ENCODE results near the gene NPIPB2. TPM values are rescaled to one million over a fixed set of nuclear protein-coding genes. Genes with fewer than 3 reads are reported as not detected.
"Not testable (repeated sequence)": the region's sequence is repeated elsewhere in the genome, so short reads cannot be mapped to it uniquely, and the experiment has no call there.

The NPIPB2 gene
- total RNA-seq, 2 donors from 2014 or later = 14.3 to 21.8 TPM

DNA sequence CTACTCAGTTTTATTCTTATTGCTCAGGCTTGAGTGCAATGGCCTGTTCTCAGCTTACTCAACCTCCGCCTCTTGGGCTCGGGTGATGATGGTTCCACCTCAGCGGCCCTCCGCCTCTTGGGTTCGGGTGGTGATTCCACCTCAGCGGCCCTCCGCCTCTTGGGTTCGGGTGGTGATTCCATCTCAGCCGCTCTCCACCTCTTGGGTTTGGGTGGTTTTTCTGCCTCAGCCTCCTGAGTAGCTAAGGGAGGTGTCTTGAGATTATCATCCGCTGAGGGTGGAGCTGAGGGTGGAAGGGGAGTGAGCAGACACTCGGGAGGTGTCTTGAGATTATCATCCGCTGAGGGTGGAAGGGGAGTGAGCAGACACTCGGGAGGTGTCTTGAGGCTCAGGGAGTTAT lies 14.5 kb downstream of the NPIPB2 start:
- H3K9me3 Mint-ChIP-seq; H3K4me3 Mint-ChIP-seq; H3K4me1 Mint-ChIP-seq; H3K27me3 Mint-ChIP-seq; ATAC-seq (replicated peaks); H3K36me3 Mint-ChIP-seq (ENCODE audit: low read depth); H3K27ac Mint-ChIP-seq: not testable (repeated sequence)

DNA sequence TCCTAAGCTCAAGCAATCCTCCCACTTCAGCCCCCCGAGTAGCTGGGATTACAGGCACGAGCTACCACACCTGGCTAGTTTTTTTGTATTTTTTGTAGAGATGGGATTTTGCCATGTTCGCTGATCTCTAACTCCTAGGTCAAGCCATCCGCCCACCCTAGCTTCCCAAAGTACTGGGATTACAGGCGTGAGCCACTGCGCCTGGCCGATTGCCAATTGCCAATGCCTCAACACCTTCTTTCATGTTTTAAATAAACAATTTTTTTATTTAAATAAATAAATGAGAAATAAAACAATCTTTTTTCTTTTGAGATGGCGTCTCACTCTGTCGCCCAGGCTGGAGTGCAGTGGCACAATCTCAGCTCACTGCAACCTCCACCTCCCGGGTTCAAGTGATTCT lies 17.8 kb downstream of the NPIPB2 start:
- H3K4me3 Mint-ChIP-seq; ATAC-seq (replicated peaks); H3K36me3 Mint-ChIP-seq (ENCODE audit: low read depth); H3K27me3 Mint-ChIP-seq; H3K9me3 Mint-ChIP-seq; H3K27ac Mint-ChIP-seq; H3K4me1 Mint-ChIP-seq: not testable (repeated sequence)

DNA sequence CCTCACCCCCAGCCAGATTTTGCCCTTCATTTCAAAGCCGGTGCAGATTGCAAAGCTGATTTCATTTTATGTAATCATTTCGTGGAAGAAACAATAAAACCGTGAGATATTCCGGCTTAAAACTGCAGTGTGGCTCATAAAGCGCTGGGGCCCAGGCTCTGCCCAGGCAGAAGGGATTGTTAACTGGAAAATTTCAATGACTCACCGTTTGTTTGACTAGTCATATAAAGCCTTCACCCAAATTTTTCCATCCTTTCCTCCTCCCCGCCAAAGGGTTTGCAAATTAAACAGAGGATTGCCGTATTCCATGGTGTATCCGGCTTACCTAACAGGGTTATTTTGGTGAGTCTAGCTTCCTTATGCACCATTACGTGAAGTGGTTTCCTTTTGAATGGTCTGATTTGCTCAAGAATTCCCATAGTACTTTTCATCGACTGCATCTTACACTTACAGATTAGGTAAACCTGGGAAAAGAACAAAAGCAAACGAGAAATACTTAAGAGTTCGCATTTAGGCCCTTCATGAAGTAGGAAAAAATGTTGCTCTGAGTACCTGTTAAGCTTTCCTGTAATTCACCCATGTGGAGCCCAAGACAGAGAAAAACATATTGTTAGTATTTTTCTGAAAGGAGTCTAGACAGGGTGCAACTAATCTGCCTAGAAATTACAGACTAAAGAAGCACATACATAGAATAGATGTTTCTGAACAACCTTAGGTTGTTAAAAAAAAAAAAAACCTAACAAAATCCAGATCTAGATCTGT lies 25.1 kb downstream of the NPIPB2 start:
- H3K36me3 Mint-ChIP-seq (ENCODE audit: low read depth) = peaks cover 39% of the 10 kb centered on the region
- peaks cover 18% of the 10 kb centered on the region for H3K4me1 Mint-ChIP-seq
- H3K9me3 Mint-ChIP-seq = no peaks in the 10 kb centered on the region
- ATAC-seq (replicated peaks) = no peak
- peak overlapping the region; percentile 87 for H3K27ac Mint-ChIP-seq
- H3K27me3 Mint-ChIP-seq = no peaks in the 10 kb centered on the region
- H3K4me3 Mint-ChIP-seq = peak overlapping the region; percentile 84

DNA sequence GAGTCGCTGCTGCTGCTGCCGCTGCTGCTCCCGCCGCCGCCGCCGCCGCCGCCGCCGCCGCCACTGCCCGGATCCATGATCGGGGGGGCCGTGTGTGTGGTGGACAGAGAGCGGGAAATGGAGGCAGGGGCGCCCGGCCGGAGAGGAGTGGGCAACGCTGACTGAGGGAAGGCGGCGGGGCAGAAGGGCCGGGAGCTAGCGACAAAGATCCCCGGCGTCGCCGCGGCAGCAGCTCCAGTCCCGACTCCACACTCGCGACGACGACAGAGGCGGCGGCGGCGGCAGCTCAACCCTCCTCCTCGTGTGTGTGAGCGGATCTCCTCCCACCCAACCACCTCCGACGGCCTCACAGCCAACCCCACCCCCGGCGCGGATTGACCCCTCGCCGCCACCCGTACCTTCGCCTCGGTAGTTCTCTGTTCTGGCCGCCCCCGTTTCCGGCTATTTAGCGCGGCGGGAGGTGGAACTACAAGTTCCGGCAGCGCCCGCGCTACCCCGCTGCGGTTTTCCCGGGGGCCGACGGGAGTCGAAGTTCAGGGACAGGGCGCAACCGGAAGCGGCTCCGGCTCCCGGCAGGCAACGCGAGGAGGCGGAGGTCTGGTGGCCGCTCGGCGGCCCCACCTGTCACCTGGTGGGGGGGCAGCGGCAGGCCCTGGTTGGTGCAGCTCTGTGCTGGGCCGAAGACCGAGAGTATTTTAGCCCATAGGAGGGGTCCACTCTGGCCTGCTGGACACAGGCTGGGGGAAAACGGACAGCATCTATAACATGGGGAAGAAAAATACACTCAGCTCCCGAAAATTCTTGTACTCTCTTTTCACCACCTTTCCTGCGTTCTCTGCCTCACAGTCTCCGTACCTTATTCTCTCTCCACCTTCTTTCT lies 26.0 kb downstream of the NPIPB2 start, which contains the start of gene GSPT1:
Gene GSPT1 (minus strand): TSS at position 313 of the 880 bp plus-strand sequence. CDS start 236 bp downstream, at position 77.
- peak within 1 kb of the TSS; percentile 95 for H3K27ac Mint-ChIP-seq
- H3K4me3 Mint-ChIP-seq = peak within 1 kb of the TSS; percentile 97
- no peaks in the 10 kb centered on the region for H3K9me3 Mint-ChIP-seq
- H3K27me3 Mint-ChIP-seq = no peaks in the 10 kb centered on the region
- peaks cover 20% of the 10 kb centered on the region for H3K4me1 Mint-ChIP-seq
- H3K36me3 Mint-ChIP-seq (ENCODE audit: low read depth) = peaks cover 40% of the 10 kb centered on the region
- ATAC-seq (replicated peaks) = peak; percentile 89

DNA sequence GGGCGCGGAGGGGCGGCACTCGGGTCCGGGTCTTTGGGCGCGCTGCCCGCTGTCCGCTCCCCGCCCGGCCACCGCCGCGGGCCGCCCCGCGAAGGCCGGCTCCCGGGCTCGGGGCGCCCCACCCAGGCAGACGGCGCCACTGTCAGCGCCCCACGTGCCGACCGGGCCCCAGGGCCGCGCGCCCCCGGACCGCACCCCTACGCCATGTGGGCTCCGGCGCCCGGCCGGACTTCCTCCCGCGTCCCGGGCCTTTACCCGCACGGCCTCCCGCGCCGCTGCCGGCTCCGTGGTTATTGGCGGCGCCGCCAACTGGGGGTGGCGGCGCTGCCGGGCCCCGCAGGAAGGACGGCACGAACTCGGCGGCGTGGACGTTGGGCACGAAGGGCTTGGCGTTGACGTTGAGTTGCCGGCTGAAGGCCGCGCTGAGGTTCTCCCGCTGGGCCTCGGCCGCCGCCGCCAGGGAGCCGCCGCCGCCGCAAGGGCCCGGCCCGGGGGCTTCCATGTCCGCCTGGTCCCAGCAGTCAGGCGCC lies 26.7 kb downstream of the NPIPB2 start:
- peak; percentile 10 for ATAC-seq (replicated peaks)
- Mint-ChIP-seq H3K27ac (peak overlapping the region; percentile 95), H3K4me1 (peaks cover 27% of the 10 kb centered on the region), H3K4me3 (peak overlapping the region; percentile 97), H3K36me3 (ENCODE audit: low read depth) (peaks cover 48% of the 10 kb centered on the region), H3K27me3 (no peaks in the 10 kb centered on the region), H3K9me3 (no peaks in the 10 kb centered on the region)

DNA sequence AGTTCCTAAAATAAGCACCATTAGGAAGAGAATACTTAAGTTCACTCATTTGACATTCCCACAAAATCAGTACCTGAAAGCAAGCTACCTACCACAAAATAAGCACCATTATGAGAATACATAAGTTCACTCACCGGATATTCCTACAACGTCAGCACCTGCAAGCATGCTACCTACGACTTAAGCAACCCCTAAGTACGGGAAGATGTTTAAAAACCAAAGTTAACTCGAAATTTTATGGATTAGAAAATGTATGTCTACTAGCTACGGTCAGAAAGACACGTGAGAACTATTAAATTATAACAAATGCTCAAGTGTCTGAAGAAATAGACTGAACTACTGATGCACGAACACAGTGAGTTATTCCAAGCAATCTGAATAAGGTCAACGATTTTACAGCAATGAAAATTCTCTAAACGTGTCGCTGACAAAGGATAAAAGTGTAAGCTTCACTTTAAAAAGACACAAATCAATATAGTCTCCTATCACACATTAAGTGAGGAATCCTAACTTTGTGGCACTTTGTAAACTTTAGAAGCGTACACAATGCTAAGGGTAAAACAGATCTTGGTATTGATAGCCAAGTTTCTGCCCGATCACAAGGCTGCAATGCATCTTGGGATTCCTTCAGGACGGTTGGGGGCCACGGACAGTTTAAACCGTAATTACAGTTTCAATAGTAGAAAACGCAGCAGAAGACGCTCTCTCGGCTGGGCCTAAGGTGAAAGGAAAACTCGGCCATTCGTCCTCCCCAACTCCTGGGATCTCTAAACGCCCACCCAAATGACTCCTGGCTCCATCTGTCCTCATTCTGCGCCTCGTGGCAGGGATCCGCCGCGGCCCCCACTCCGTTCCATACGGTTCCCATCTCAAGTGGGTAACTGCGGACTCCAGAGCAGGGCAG lies 27.4 kb downstream of the NPIPB2 start:
- Mint-ChIP-seq H3K36me3 (ENCODE audit: low read depth) (peaks cover 53% of the 10 kb centered on the region), H3K4me3 (peak overlapping the region; percentile 97), H3K27me3 (no peaks in the 10 kb centered on the region), H3K4me1 (peaks cover 29% of the 10 kb centered on the region), H3K9me3 (no peaks in the 10 kb centered on the region), H3K27ac (peak overlapping the region; percentile 95)
- no peak for ATAC-seq (replicated peaks)

DNA sequence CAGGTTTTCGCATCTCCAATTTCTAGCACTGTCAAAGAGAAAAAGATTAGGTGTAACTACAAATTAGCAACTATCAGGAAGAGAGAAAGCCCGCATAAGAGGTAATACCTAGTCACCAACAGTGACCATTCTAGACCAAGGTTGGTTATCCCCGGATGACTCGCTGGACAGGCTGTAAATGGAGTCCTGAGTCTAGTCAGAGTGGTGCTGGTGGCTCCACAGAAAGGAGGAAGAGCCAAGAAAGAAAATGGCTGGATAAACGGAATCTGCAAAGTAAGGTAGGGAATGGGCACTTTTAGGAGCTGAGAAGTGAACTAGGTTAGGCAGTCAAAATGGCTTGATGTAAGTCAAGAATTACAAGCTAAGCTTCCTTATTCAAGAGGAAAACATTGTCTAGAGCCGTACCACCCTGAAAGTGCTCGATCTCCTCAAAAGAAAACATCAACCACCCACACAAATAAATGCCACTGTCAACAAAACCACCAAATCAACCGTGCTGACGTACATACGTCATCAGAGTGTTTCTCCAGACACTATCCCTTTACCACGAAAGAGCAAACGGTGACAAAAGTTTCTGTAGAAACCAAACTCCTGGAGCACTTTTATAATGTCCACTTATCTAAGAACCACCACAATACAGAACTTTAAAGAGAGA lies 28.3 kb downstream of the NPIPB2 start:
- H3K9me3 Mint-ChIP-seq = no peaks in the 10 kb centered on the region
- peak overlapping the region; percentile 97 for H3K4me3 Mint-ChIP-seq
- peaks cover 32% of the 10 kb centered on the region for H3K4me1 Mint-ChIP-seq
- peak; percentile 21 for ATAC-seq (replicated peaks)
- H3K27ac Mint-ChIP-seq = peak overlapping the region; percentile 95
- no peaks in the 10 kb centered on the region for H3K27me3 Mint-ChIP-seq
- peaks cover 61% of the 10 kb centered on the region for H3K36me3 Mint-ChIP-seq (ENCODE audit: low read depth)

DNA sequence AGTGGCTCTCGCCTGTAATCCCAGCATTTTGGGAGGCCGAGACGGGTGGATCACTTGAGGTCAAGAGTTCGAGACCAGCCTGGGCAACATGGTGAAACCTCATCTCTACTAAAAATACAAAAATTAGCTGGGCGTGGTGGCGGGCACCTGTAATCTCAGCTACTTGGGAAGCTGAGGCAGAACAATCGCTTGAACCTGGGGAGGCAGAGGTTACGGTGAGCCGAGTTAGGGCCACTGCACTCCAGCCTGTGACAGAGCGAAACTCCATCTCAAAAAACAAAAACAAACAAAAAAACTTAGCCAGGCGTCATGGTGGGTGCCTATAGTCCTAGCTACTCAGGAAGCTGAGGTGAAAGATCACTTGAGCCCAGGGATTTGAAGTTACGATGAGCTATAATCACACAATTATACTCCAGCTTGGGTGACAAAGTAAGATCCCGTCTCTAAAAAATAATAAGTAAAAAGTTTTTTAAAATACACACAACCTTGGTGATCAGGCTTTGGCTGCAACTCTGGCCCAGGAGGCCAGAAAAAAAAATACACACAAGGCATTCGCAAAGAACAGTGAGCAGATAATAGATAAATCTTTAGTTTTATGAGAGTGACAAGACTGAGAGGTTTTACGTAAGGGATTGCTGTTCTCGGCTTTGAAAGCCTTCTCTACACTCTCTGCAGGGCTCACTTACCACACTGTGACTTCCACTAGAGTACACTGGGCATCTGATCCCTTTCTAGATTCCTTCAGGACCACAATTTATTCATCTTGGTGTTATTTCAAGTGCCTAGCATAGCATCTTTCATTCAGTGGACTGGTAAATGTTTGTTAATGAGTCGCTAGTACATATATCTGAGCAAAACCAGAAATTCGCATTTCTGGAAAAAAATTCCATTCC lies 31.9 kb downstream of the NPIPB2 start:
- Mint-ChIP-seq H3K36me3 (ENCODE audit: low read depth) (peaks cover 83% of the 10 kb centered on the region), H3K4me1 (peaks cover 47% of the 10 kb centered on the region), H3K9me3 (no peaks in the 10 kb centered on the region), H3K4me3 (peak overlapping the region; percentile 38), H3K27ac (peak overlapping the region; percentile 58), H3K27me3 (no peaks in the 10 kb centered on the region)
- ATAC-seq (replicated peaks) = no peak

DNA sequence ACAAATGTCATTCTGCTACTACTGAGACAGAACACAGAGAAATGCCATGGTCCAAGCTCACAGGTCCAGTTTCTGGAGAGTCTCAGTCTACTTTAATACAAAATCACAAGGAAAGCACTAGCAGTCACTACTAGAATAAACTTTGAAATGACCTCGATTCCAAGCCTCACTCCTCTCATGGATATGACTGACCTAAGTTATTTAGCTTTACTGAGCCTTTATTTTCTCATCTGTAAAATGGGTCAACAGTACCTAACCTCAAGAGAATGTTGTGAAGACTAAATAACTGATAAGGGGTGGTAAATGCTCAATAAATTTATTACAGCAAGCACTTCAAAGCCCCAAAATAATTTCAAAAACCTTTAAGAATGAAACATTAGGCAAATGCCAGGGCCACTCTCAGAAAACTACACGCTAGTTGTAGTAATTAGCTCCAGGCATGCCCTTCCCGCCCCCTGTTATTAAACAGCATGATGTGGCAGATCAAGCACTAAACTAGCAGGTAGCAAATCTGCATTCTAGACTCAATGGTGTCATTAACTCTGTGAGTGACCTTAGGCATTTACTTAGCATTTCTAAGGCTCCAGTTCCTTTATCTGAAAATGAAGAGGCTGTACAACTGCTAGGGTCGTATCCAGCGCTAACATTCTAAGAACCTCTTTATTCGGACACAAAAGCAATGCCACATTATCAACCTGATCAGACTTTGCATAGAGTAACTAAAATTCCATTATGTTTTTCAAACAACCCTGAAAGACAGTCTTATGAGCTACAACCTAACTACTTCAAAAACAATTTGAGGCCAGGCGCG lies 34.5 kb downstream of the NPIPB2 start:
- no peak overlapping the region for H3K27ac Mint-ChIP-seq
- no peaks in the 10 kb centered on the region for H3K9me3 Mint-ChIP-seq
- H3K27me3 Mint-ChIP-seq = no peaks in the 10 kb centered on the region
- H3K4me3 Mint-ChIP-seq = peak overlapping the region; percentile 15
- H3K36me3 Mint-ChIP-seq (ENCODE audit: low read depth) = peaks cover 77% of the 10 kb centered on the region
- ATAC-seq (replicated peaks) = no peak
- peaks cover 40% of the 10 kb centered on the region for H3K4me1 Mint-ChIP-seq

DNA sequence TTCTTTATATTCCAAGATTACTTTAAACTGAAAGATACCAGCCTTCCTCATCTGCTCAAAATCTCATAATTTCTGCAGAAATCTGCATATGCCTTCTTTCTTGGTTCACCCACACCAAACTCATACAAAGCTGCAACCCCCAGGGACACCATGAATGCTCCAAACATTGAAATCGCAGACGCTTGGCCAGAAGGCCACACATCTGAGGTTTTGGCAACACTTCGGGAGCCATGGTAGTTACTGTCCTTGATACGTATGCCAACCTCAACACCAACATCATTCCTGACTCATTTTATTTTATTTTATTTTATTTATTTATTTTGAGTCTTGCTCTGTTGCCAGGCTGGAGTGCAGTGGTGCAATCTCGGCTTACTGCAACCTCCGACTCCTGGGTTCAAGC lies 37.9 kb downstream of the NPIPB2 start:
- no peaks in the 10 kb centered on the region for H3K27me3 Mint-ChIP-seq
- no peak overlapping the region for H3K4me3 Mint-ChIP-seq
- H3K4me1 Mint-ChIP-seq = peaks cover 40% of the 10 kb centered on the region
- H3K9me3 Mint-ChIP-seq = no peaks in the 10 kb centered on the region
- no peak overlapping the region for H3K27ac Mint-ChIP-seq
- H3K36me3 Mint-ChIP-seq (ENCODE audit: low read depth) = peaks cover 70% of the 10 kb centered on the region
- ATAC-seq (replicated peaks) = no peak

DNA sequence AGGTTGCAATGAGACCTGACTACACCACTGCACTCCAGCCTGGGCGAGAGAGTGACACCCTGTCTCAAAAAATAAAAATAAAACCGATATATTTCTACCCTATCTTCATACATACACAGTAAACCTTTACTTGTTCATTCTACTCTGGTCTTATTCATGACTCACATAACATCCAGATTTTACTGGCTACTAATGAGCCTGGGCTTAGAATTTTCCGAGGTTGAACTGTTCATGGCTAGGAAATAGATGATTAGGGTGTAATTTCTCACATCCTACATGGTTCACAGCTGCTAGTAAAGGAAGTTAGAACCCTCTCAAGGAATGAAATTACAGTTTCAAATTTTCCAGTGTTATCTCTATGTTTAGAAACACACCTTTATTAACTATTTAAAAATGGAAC lies 40.8 kb downstream of the NPIPB2 start:
- peak overlapping the region; percentile 46 for H3K4me3 Mint-ChIP-seq
- peaks cover 43% of the 10 kb centered on the region for H3K4me1 Mint-ChIP-seq
- H3K27me3 Mint-ChIP-seq = no peaks in the 10 kb centered on the region
- H3K9me3 Mint-ChIP-seq = no peaks in the 10 kb centered on the region
- ATAC-seq (replicated peaks) = peak; percentile 75
- H3K27ac Mint-ChIP-seq = peak overlapping the region; percentile 59
- peaks cover 74% of the 10 kb centered on the region for H3K36me3 Mint-ChIP-seq (ENCODE audit: low read depth)

DNA sequence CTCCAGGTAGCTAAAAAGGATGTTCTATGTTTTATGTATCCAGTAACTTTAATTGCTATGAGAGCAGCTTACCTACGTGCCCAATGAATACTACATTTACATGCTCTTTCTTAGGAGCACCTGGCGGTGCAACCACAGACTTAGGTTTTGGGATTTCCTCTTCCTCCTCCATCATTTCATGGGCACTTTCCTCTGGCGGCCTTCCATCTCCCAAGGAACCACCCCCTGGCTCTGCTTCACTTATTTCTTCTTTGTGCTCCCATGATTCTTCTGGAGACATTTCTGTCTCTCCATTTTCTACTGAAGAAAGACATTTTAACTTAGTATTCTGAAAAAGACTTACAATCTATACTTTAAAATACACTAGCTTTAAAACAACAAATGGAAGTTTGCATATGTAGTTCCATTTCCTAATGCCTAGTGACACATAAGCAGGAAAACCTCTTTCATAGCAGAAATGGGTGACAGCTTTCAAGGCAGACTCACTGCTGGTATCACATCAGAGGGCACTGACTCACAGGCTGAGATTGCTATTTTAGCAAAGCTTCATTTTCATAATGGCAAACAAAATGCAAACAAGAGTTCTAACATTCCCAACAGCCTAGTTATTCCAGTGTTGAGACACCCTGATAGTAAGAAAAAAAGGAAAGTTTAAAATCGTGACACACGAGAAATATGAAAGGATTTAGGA lies 45.2 kb downstream of the NPIPB2 start:
- peaks cover 88% of the 10 kb centered on the region for H3K36me3 Mint-ChIP-seq (ENCODE audit: low read depth)
- peak; percentile 75 for ATAC-seq (replicated peaks)
- peaks cover 31% of the 10 kb centered on the region for H3K4me1 Mint-ChIP-seq

More for the DNA sequence above, 45.2 kb downstream of the NPIPB2 start:
- Mint-ChIP-seq H3K9me3 (no peaks in the 10 kb centered on the region), H3K27ac (peak overlapping the region; percentile 51), H3K27me3 (no peaks in the 10 kb centered on the region), H3K4me3 (peak overlapping the region; percentile 5)
